Mucosa of descending colon (tissue), 3 donors: Measurements from ENCODE around the gene HTR1B. TPM values are rescaled to one million over a fixed set of nuclear protein-coding genes. Genes with fewer than 3 reads are reported as not detected.

ENCODE experiments used
- ATAC-seq: fragments of 200-7000 bp; cut with Tn5 transposase; one replicate; pipeline ENCODE4 v1.9.1; 2020; ENCODE audit warnings: mild to moderate bottlenecking, moderate library complexity
- DNase-seq, 3 donors: peaks; one replicate each; pipeline ENCODE4 v3.0.0-alpha.2; 2020
- H3K36me3 ChIP-seq: fragments of 200-600 bp; one replicate; pipeline ENCODE4 v1.8.0; 2021; ENCODE audit warnings: low read depth, mild to moderate bottlenecking
- H3K4me1 ChIP-seq: fragments of 200-600 bp; one replicate; pipeline ENCODE4 v1.8.0; 2021; ENCODE audit warnings: low read depth, mild to moderate bottlenecking
- H3K4me3 ChIP-seq: fragments of 200-600 bp; one replicate; pipeline ENCODE4 v1.8.0; 2021; ENCODE audit warnings: mild to moderate bottlenecking
- H3K9me3 ChIP-seq: fragments of 200-600 bp; one replicate; pipeline ENCODE4 v1.8.0; 2021; ENCODE audit warnings: mild to moderate bottlenecking
- CTCF ChIP-seq: fragments of 200-600 bp; IDR thresholded peaks from one replicate; pipeline ENCODE4 v1.8.0; 2022; ENCODE audit warnings: antibody characterized with exemption, mild to moderate bottlenecking
- intact Hi-C, 2 donors: fragments of 100-400 bp; cut with DNase I in 1 of 2; cut with micrococcal nuclease in 1 of 2; formaldehyde crosslinking; loops; one replicate each; pipeline versions ENCODE4 v1.11.0 to v1.11.1; 2022; cut with DNase I, micrococcal nuclease
- total RNA-seq, 3 donors: library from RNA; stranded (reverse); fragmentation: NEBNext Ultra II Directional in 2 of 3; extraction: Animal tissue kit (Norgen Biotek cat#: 25700) in 2 of 3; gene quantifications; one replicate each; pipeline versions ENCODE4 v1.2.1 to v1.2.4, GENCODE V29; 2021 to 2023
- donor health status: DM: no; HTN: no; CAD: no; lungs with moderate emphysema.
- donor health status: DM: no; HTN: no; CAD: no.
- donor health status: DM: no; HTN: yes; CAD: no.

Gene HTR1B
- total RNA-seq, 3 donors from 2014 or later = 0.13 to 0.19 TPM; not detected in 1

DNA sequence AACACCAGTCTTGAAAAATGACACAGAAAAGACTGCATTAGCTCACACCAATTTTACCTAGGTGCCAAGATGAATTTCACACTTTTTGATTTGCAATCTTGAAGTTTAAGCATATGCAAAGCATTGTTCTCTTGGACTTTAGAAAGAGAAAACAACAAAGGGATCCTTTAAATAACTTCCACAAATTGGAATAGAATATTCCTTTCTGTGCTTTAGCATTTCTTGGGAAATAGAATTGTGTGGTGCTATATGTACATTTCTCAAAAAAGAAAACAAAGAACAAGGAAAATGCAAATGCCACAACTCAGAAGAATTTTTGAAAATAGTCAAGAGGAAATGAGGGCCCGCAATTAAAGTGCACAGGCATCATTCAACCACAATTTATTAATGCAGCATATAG is 17.0 kb downstream of the HTR1B start:
- no peak for DNase-seq
- no peak for ATAC-seq
- H3K9me3 ChIP-seq = no peaks in the 10 kb centered on the region
- H3K36me3 ChIP-seq = no peaks in the 10 kb centered on the region
- H3K4me1 ChIP-seq = no peaks in the 10 kb centered on the region
- intact Hi-C loops = no loop called here
- H3K4me3 ChIP-seq = no peak overlapping the region
- TF ChIP-seq CTCF = no peak

DNA sequence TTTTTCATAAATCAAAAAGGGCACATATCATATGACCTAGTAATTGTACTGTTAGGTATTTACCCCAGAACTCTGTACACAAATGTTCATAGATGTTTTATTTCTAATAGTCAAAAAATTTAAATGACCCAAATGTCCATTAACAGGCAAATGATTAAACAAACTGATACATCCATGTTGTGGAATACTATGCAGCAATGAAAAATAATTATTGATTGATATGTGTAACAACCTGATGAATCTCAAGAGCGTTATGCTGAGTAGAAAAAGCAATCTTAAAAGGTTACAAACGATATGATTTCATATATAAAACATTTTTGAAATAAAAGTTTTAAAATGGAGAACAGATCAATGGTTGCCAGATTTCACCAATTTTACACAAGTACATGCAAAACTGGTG is 18.1 kb downstream of the HTR1B start:
- TF ChIP-seq CTCF = no peak
- H3K4me1 ChIP-seq = no peaks in the 10 kb centered on the region
- intact Hi-C loops = no loop called here

DNA sequence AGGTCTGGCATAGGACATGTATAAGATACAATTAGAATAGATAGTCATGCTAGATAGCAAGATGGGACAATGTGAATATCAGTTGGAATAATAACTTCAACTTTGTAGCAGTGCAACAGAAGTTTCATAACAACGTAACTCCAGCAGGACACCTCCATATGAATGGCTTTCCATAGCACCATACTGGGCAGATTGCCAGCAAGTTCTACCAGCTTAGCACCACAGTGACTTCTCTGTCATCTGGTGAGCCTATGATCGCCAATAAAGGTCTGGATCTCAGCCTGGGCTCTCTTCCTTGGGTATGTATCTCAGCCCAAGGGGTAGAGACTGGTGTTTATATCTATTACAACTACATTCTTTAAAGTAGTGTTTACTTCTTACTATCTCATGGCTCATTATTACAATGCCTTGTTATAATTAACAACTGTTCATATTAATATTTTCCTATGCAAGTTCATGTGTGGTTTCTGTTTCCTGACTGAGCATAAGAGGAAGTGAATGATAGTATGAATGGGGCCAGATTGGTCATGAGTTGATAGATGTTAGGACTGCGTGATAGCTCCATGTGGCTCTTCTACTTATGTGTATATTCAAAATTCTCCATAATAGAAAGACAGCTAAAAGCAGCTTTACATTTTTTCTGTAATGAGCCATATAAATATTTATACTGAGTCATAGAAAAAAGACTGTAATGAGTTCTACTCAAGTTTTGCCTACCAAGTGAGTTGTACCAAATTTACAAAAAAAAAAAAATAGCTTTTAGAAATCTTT is 22.9 kb downstream of the HTR1B start:
- ATAC-seq = no peak
- DNase-seq = no peak
- no peak overlapping the region for H3K4me3 ChIP-seq
- no peaks in the 10 kb centered on the region for H3K9me3 ChIP-seq
- H3K4me1 ChIP-seq = no peaks in the 10 kb centered on the region
- TF ChIP-seq CTCF = no peak
- no peaks in the 10 kb centered on the region for H3K36me3 ChIP-seq
- intact Hi-C loops = no loop called here

More for the DNA sequence above, 18.1 kb downstream of the HTR1B start:
- Histone ChIP-seq H3K36me3 (no peaks in the 10 kb centered on the region), H3K9me3 (no peaks in the 10 kb centered on the region), H3K4me3 (no peak overlapping the region)
- DNase-seq (no peak), ATAC-seq (no peak)

DNA sequence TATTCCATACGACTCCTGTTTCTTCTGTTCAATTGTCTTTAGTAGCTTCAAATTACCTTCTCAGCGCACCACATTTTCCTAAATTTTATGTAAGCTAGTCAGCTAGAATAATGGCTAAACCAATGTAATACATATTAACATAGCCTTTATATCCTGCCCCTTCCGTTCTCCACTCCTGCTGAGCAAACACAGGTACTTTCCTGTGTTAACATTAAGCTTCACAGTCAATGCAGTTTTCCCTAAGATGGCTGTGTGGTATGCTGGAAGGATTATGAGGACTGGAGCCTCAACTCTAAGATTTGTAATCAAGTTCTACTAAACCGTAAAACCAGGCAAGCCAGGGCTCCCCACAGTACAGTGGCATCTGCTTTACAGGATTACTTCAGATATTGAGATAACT is 29.4 kb downstream of the HTR1B start:
- no peak overlapping the region for H3K4me3 ChIP-seq
- H3K36me3 ChIP-seq = no peaks in the 10 kb centered on the region
- TF ChIP-seq CTCF = no peak
- H3K9me3 ChIP-seq = no peaks in the 10 kb centered on the region
- H3K4me1 ChIP-seq = no peaks in the 10 kb centered on the region
- intact Hi-C loops = no loop called here
- ATAC-seq (no peak), DNase-seq (no peak)

DNA sequence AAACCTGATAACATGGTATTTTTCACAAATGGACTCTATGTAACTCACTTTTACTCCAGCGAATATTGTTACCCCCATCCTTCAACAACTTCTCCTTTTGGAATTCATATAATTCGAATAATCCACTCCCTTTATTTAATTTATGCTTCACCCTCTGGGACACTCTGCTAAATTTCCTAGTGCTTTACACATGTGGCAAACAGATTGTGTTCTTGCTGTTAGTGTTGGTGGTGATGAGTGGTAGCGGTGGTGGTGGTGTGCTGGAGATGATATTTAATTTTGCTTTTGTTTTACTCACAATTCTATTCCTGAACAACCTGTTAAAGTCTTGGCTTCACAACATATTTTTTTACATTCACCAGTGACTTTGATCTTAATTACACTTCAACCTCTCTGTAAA is 32.8 kb downstream of the HTR1B start:
- intact Hi-C loops = no loop called here
- no peak overlapping the region for H3K4me3 ChIP-seq
- no peaks in the 10 kb centered on the region for H3K4me1 ChIP-seq
- H3K36me3 ChIP-seq = no peaks in the 10 kb centered on the region
- no peaks in the 10 kb centered on the region for H3K9me3 ChIP-seq
- DNase-seq (no peak), ATAC-seq (no peak)
- TF ChIP-seq CTCF = no peak
